Heart left ventricle (tissue), 13 donors: Measurements from ENCODE around the gene PAX4.

Experiments
- POLR2A ChIP-seq, 2 donors: fragments of 450-650 bp; IDR thresholded peaks; one replicate each; pipeline ENCODE4 v1.6.1; 2017; ENCODE audit warnings: antibody characterized with exemption in 2 of 2, mild to moderate bottlenecking in 2 of 2, moderate library complexity in 2 of 2
- TF ChIP-seq, protein P1 (sequence below), 12 donors: fragments of 200-600 bp; sonication (generic) in 4 of 12; IDR thresholded peaks; one replicate each; pipeline versions ENCODE4 v1.5.0 to v1.8.0; 2018 to 2022; ENCODE audit warnings: antibody characterized with exemption in 12 of 12, mild to moderate bottlenecking in 5 of 12
- donor health status: ischemic (EF 13 %, LVEDD 7.1; RV severe dilation, severe dysfunction).
- donor health status: DM: no; HTN: yes; CAD: no.
- donor health status: DM: no; HTN: no; CAD: no.
- donor health status: ischemic (EF 25% LVEDD 6.9; RV normal size, moderate dysfunction).
- donor health status: ischemic (EF 25% LVEDD 5.7; RV mildly dilated, moderate dysfunction).
- donor health status: ischemic (EF 35%, LVEDD 5.7; RV mildly dilated, moderate dysfunction).
- donor health status: nonischemic (EF 11% LVEDD 7.7; RV severe dilation, severe dysfunction).
- donor health status: DM: yes; HTN: yes; CAD: no.
- donor health status: PGD.
- donor health status: ischemic (EF 29% LVEDD 5.4; RV normal size, mild dysfunction).
- donor health status: nonischemic (EF 23%, LVEDD 6.1; RV moderate dilation, normal function).

DNA sequence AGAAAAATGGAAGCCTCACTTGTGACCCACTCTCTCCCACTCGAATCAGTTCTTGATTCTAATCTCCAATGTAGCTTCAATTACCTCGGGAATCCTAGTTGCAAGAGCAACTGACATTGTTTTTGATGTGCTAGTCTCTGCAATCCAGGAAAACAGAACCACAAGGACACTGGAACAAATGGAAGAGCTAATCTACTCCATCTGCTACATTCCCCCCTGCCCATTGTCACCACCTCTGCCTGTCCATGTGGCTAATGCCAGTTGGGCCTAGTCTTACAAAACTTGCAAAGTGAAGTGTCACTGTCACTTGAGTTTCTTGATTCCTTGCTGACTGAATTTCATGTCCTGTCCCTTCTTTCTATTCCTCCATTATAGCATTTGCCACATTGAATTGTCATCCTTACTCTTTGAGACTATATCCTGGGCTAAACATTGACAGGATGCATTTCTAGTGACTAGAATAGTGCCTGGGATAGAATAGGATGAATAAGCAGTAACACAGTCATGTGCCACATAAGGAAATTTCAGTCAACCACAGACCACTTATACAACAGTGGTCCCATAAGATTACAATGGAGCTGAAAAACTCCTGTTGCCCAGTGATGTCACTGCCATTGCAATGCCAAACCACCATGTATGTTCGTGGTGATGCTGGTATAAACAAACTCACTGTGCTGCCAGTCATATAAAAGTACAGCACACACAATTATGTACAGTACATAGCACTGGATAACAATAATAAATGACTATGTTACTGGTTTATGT lies 46.0 kb downstream of the PAX4 start:
- no peak for TF ChIP-seq POLR2A (IDR thresholded peaks at IDR 0.05)
- TF ChIP-seq, protein P1, sequence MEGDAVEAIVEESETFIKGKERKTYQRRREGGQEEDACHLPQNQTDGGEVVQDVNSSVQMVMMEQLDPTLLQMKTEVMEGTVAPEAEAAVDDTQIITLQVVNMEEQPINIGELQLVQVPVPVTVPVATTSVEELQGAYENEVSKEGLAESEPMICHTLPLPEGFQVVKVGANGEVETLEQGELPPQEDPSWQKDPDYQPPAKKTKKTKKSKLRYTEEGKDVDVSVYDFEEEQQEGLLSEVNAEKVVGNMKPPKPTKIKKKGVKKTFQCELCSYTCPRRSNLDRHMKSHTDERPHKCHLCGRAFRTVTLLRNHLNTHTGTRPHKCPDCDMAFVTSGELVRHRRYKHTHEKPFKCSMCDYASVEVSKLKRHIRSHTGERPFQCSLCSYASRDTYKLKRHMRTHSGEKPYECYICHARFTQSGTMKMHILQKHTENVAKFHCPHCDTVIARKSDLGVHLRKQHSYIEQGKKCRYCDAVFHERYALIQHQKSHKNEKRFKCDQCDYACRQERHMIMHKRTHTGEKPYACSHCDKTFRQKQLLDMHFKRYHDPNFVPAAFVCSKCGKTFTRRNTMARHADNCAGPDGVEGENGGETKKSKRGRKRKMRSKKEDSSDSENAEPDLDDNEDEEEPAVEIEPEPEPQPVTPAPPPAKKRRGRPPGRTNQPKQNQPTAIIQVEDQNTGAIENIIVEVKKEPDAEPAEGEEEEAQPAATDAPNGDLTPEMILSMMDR (IDR thresholded peaks at IDR 0.05), result no peak
